ENCODE measurements around the gene SMIM45.

SMIM45 gene

GRCh38 chr22:41913842-41914534 lies 38.0 kb upstream of the SMIM45 start:
- ChIA-PET CTCF (interaction anchor here (0.9 kb wide), 2 partner anchors 24 to 248 kb away, joined by 3 read pairs; no protein-coding TSS in a partner anchor), POLR2A (interaction anchor here (0.8 to 1.7 kb wide), 5 partner anchors 11 to 113 kb away, joined by 3 to 6 read pairs (median 4); partner anchors contain the start of genes CCDC134, CENPM and SREBF2)
- Histone ChIP-seq H3K27ac (ENCODE audit: extremely low read depth, low read depth, low read length) (peak overlapping the region; percentile 68; the same call in 1 of the 2 replicates), H3K4me1 (ENCODE audit: control insufficient read depth, insufficient read depth, low read length) (peaks cover 6% of the 10 kb centered on the region), H3K4me3 (ENCODE audit: low read depth, low read length) (peak overlapping the region; percentile 23), H3K9me3 (ENCODE audit: control insufficient read depth, insufficient read depth, low read depth, low read length) (no peaks in the 10 kb centered on the region), H3K36me3 (ENCODE audit: control insufficient read depth in 2 of 2, insufficient read depth in 1 of 2, low read length in 2 of 2) (peaks cover 0 to 6% of the 10 kb centered on the region in 2 experiments; a peak in 1 of 3 replicates)
- TF ChIP-seq WT1 (tag by site-specific recombination; IDR thresholded peaks at IDR 0.05), result peak; percentile 64; the same call in 1 of the 2 replicates
- no peak; the same call in 1 of the 2 replicates for TF ChIP-seq HOXC10 (CRISPR knock-in tag; IDR thresholded peaks at IDR 0.05)
- no peak for TF ChIP-seq ZNF791 (tag by site-specific recombination; IDR thresholded peaks at IDR 0.05)

- Histone ChIP-seq H3K36me3 (ENCODE audit: control insufficient read depth in 2 of 2, insufficient read depth in 1 of 2, low read length in 2 of 2) (no peaks in the 10 kb centered on the region), H3K4me1 (ENCODE audit: control insufficient read depth, insufficient read depth, low read length) (peaks cover 6% of the 10 kb centered on the region), H3K4me3 (ENCODE audit: low read depth, low read length) (peak overlapping the region; percentile 30), H3K27ac (ENCODE audit: extremely low read depth, low read depth, low read length) (peak overlapping the region; percentile 68; the same call in 1 of the 2 replicates), H3K9me3 (ENCODE audit: control insufficient read depth, insufficient read depth, low read depth, low read length) (no peaks in the 10 kb centered on the region)
- TF ChIP-seq ZNF561 (tag by site-specific recombination; IDR thresholded peaks at IDR 0.05; ENCODE audit: borderline replicate concordance) (no peak), IKZF3 (tag by site-specific recombination; IDR thresholded peaks at IDR 0.05) (0 out of 2 replicates have a peak, but pooled peaks have one; percentile 20), ZNF660 (tag by site-specific recombination; IDR thresholded peaks at IDR 0.05) (0 out of 2 replicates have a peak, but pooled peaks have one; percentile 22)
- CTCF ChIA-PET, result interaction anchor here (0.9 kb wide), 2 partner anchors 25 to 248 kb away, joined by 3 read pairs; no protein-coding TSS in a partner anchor
- POLR2A ChIA-PET, result interaction anchor here (0.8 to 1.7 kb wide), 5 partner anchors 11 to 114 kb away, joined by 3 to 6 read pairs (median 4); partner anchors contain the start of genes CCDC134, CENPM and SREBF2
Measured at GRCh38 chr22:41914611-41915034, 37.3 kb upstream of the SMIM45 start.

DNA sequence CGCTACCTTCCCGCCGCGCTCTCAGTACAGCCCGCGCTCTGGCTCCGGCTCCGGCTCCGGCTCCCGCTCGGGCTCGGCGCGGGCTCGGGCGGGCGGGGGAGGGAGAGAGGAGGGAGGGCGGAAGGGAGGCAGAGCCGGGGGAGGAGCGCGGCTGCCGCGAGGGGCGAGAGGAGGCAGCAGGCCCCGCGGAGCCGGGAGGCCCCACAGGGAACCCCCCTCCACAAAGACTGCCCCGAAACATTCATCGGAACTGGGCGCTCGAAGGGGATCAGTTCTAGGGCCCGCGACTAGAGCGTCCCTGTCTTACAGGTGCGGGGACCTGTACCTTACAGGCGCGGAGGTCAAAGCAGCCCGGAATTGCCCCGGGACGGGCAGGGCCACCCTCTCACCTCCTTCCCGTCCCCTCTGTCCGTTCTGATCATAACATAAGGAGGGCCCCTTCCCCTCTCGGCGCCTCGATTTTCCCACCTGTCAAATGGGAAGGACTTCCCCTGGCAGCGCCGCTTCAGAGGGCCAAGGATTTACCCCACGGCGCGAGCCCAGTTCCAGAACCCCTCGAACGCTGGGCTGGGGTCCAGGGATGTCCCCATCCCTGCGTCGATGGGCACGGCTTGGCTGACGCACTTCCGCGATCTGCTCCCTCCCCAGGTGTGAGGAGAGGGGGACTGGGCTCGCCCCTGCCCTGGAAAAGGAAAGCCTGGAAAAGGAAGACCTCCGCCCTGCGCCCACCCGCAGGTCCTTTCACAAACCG lies 36.7 kb upstream of the SMIM45 start, which contains the start of gene SHISA8:
Gene SHISA8, minus strand, starts transcription at position 40 of the 751 bp plus-strand sequence. CDS start 407 bp downstream, outside the sequence.
- POLR2A ChIA-PET, result interaction anchor here (0.8 to 1.7 kb wide), 5 partner anchors 10 to 115 kb away, joined by 3 to 6 read pairs (median 4); partner anchors contain the start of genes CCDC134, CENPM and SREBF2
- TF ChIP-seq ZSCAN16 (tag by site-specific recombination; IDR thresholded peaks at IDR 0.05) (no peak), YY1 (tag by site-specific recombination; IDR thresholded peaks at IDR 0.05) (no peak), ZNF521 (tag by site-specific recombination; IDR thresholded peaks at IDR 0.05) (no peak), ZNF660 (tag by site-specific recombination; IDR thresholded peaks at IDR 0.05) (no peak), ZNF843 (tag by site-specific recombination; IDR thresholded peaks at IDR 0.05) (no peak), ZBTB26 (tag by site-specific recombination; optimal IDR thresholded peaks at IDR 0.05) (peak; percentile 52), ZIC2 (tag by site-specific recombination; IDR thresholded peaks at IDR 0.05) (no peak), FEZF1 (tag by site-specific recombination; IDR thresholded peaks at IDR 0.05) (no peak), KLF8 (tag by site-specific recombination; IDR thresholded peaks at IDR 0.05) (no peak), ZEB2 (tag by site-specific recombination; IDR thresholded peaks at IDR 0.05) (peak; percentile 37; the same call in 1 of the 2 replicates), GFI1B (tag by site-specific recombination; IDR thresholded peaks at IDR 0.05) (no peak), HOXC10 (CRISPR knock-in tag; IDR thresholded peaks at IDR 0.05) (no peak), ZNF785 (tag by site-specific recombination; IDR thresholded peaks at IDR 0.05) (no peak), ZNF211 (tag by site-specific recombination; IDR thresholded peaks at IDR 0.05; ENCODE audit: low read depth) (no peak), ZNF549 (tag by site-specific recombination; IDR thresholded peaks at IDR 0.05) (no peak), REST (tag by site-specific recombination; IDR thresholded peaks at IDR 0.05) (no peak), KLF7 (tag by site-specific recombination; IDR thresholded peaks at IDR 0.05; ENCODE audit: borderline replicate concordance) (no peak)

More for the DNA sequence above, 36.7 kb upstream of the SMIM45 start, which contains the start of gene SHISA8:
- Histone ChIP-seq H3K4me1 (ENCODE audit: control insufficient read depth, insufficient read depth, low read length) (peaks cover 6% of the 10 kb centered on the region), H3K4me3 (ENCODE audit: low read depth, low read length) (peak within 1 kb of the TSS; percentile 30), H3K9me3 (ENCODE audit: control insufficient read depth, insufficient read depth, low read depth, low read length) (no peaks in the 10 kb centered on the region), H3K27ac (ENCODE audit: extremely low read depth, low read depth, low read length) (peak within 1 kb of the TSS; percentile 68; the same call in 1 of the 2 replicates), H3K36me3 (ENCODE audit: control insufficient read depth in 2 of 2, insufficient read depth in 1 of 2, low read length in 2 of 2) (no peaks in the 10 kb centered on the region)
- CTCF ChIA-PET, result interaction anchor here (0.8 to 1.1 kb wide), 4 partner anchors 26 to 249 kb away, joined by 3 read pairs; no protein-coding TSS in a partner anchor
